Measurements from ENCODE around the gene RPS21. TPM values are rescaled to one million over a fixed set of nuclear protein-coding genes. Genes with fewer than 3 reads are reported as not detected.
A peak's percentile ranks its signal among the peaks of the same experiment; 100 is the strongest.

RPS21 gene
- total and polyA plus RNA-seq, 4 donors, result 965 to 6,824 (median 2,761) TPM

DNA sequence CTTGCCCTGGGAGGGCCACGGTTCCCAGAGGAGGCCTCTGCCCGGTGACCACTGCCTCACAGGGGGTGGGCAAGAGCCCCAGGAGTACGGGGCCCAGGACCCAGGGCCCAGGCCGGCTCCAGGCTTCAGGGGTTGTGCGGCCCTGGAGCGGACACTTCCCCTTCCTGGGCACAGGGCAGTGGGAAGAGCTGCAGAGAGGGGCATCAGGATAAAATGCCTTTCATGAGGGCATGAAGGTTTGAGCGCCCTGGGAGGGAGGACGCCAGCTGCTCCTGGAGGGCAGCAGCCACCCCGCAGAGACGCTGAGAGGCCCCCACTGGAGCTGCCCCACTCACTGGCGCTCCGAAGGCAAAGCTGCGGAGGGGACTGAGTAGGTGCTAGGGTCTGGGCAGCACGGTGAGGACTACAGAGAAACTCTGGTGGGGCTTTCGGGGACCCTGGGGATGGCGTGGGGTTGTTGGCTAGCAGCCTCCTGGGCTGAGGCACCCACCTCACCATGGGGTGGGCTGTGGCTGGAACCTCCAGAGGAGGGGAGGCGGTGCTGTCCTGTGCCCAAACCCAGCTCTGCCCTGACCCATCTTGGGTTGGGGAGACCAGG is 30.2 kb upstream of the RPS21 start:
- H3K36me3 ChIP-seq (ENCODE audit: control insufficient read depth in 1 of 2, insufficient read depth in 2 of 2, low read length in 1 of 2), result no peaks in the 10 kb centered on the region
- intact Hi-C loops (cut with DNase I), result no loop called here
- no peak overlapping the region for H3K4me3 ChIP-seq (ENCODE audit: low read length in 2 of 2)

DNA sequence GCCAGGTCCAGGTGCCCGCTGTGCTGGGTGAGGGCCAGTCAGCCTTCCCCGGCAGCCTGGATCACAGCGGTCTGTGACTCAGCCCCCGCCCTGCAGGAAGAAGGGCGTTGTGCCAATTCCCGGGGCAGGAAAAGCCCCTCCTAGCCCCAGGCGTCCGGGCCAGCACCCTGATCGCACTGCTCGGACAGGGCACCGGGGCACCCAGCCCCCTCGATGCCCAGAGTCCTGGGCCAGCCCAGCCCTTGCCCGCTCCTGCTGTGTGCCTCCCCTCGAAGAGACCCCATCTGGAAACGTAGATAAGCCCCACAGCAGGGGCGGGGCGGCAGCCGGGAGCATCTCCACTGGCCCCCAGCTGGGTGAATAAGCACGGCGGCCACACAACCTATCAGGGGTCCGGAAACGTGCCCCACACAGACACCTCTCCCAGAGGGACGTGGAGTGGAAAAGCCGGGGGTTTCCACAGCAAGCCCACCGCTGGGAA is 29.7 kb upstream of the RPS21 start:
- Histone ChIP-seq H3K9me3 (ENCODE audit: control insufficient read depth, low read length) (no peaks in the 10 kb centered on the region), H3K27me3 (ENCODE audit: control insufficient read depth in 1 of 2, insufficient read depth in 2 of 2, low read length in 1 of 2) (no peaks in the 10 kb centered on the region), H3K27ac (ENCODE audit: low read depth in 1 of 2, low read length in 2 of 2) (peak overlapping the region; percentile 97), H3K4me3 (ENCODE audit: low read length in 2 of 2) (no peak overlapping the region), H3K36me3 (ENCODE audit: control insufficient read depth in 1 of 2, insufficient read depth in 2 of 2, low read length in 1 of 2) (peaks cover 0 to 1% of the 10 kb centered on the region in 2 donors), H3K4me1 (ENCODE audit: control insufficient read depth in 1 of 2, insufficient read depth in 2 of 2, low read length in 2 of 2) (no peaks in the 10 kb centered on the region)
- WGBS, 2 donors, result 7% methylated on average over 24 to 25 of the region's 25 CpGs
- intact Hi-C loops (cut with DNase I), result no loop called here
- ATAC-seq (ENCODE audit: low FRiP score), result peak; percentile 45
- DNase-seq, result peak; percentile 90 to 94

More for the DNA sequence above, 30.2 kb upstream of the RPS21 start:
- no peak for ATAC-seq (ENCODE audit: low FRiP score)
- Histone ChIP-seq H3K4me1 (ENCODE audit: control insufficient read depth in 1 of 2, insufficient read depth in 2 of 2, low read length in 2 of 2) (no peaks in the 10 kb centered on the region), H3K27me3 (ENCODE audit: control insufficient read depth in 1 of 2, insufficient read depth in 2 of 2, low read length in 1 of 2) (no peaks in the 10 kb centered on the region), H3K27ac (ENCODE audit: low read depth in 1 of 2, low read length in 2 of 2) (peak overlapping the region; percentile 97), H3K9me3 (ENCODE audit: control insufficient read depth, low read length) (no peaks in the 10 kb centered on the region)
- no peak for DNase-seq
- WGBS, 2 donors, result 1 to 5% methylated on average over 16 to 17 of the region's 17 CpGs

- ATAC-seq (ENCODE audit: low FRiP score) (no peak), DNase-seq (no peak)
- 30 to 39% methylated on average over 7 of the region's 7 CpGs for WGBS, 2 donors
- Histone ChIP-seq H3K27me3 (ENCODE audit: control insufficient read depth in 1 of 2, insufficient read depth in 2 of 2, low read length in 1 of 2) (no peaks in the 10 kb centered on the region), H3K4me3 (ENCODE audit: low read length in 2 of 2) (no peak overlapping the region), H3K36me3 (ENCODE audit: control insufficient read depth in 1 of 2, insufficient read depth in 2 of 2, low read length in 1 of 2) (peaks cover 0 to 1% of the 10 kb centered on the region in 2 donors), H3K27ac (ENCODE audit: low read depth in 1 of 2, low read length in 2 of 2) (peak overlapping the region; percentile 15 to 86), H3K9me3 (ENCODE audit: control insufficient read depth, low read length) (no peaks in the 10 kb centered on the region), H3K4me1 (ENCODE audit: control insufficient read depth in 1 of 2, insufficient read depth in 2 of 2, low read length in 2 of 2) (no peaks in the 10 kb centered on the region)
- intact Hi-C loops (cut with DNase I), result no loop called here
Observed at GRCh38 chr20:62357681-62358080, 29.2 kb upstream of the RPS21 start.

- DNase-seq (peak; percentile 82 to 84), ATAC-seq (ENCODE audit: low FRiP score) (peak; percentile 7)
- WGBS, 2 donors, result 25 to 26% methylated on average over 19 to 24 of the region's 24 CpGs
- H3K9me3 ChIP-seq (ENCODE audit: control insufficient read depth, low read length), result no peaks in the 10 kb centered on the region
- H3K27ac ChIP-seq (ENCODE audit: low read depth in 1 of 2, low read length in 2 of 2), result peak overlapping the region; percentile 15 to 86
- H3K27me3 ChIP-seq (ENCODE audit: control insufficient read depth in 1 of 2, insufficient read depth in 2 of 2, low read length in 1 of 2), result no peaks in the 10 kb centered on the region
- no peak overlapping the region for H3K4me3 ChIP-seq (ENCODE audit: low read length in 2 of 2)
- no peaks in the 10 kb centered on the region for H3K4me1 ChIP-seq (ENCODE audit: control insufficient read depth in 1 of 2, insufficient read depth in 2 of 2, low read length in 2 of 2)
- H3K36me3 ChIP-seq (ENCODE audit: control insufficient read depth in 1 of 2, insufficient read depth in 2 of 2, low read length in 1 of 2), result peaks cover 0 to 1% of the 10 kb centered on the region in 2 donors
- intact Hi-C loops (cut with DNase I), result no loop called here
Observed at GRCh38 chr20:62358171-62359042, 28.5 kb upstream of the RPS21 start.

DNA sequence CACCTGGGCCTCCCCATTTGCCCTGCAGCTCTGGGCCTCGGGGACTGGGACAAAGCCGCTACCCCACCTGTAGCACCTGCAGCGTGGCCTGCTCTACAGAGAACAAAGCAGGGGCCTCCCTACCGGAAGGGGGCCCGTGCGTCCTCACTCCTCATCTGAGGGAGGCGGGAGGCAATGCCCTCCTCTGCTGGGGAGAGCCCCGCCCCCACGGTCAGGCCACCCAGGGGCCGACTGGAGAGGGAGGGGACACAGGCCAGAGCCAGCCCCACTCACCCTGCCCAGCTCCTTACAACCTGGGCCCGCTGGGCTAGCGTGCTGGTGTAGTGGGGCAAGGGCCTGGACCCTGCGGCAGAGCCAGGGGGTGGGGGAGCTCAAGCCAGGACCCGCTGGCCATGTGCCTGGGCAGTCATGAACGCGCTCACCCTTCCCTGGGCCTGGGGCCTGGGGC is 27.8 kb upstream of the RPS21 start:
- intact Hi-C loops (cut with DNase I), result no loop called here
- peak in 1 of 2 donors; percentile 83 for DNase-seq
- H3K27me3 ChIP-seq (ENCODE audit: control insufficient read depth in 1 of 2, insufficient read depth in 2 of 2, low read length in 1 of 2), result no peaks in the 10 kb centered on the region
- peaks cover 0 to 1% of the 10 kb centered on the region in 2 donors for H3K36me3 ChIP-seq (ENCODE audit: control insufficient read depth in 1 of 2, insufficient read depth in 2 of 2, low read length in 1 of 2)
- no peak overlapping the region for H3K4me3 ChIP-seq (ENCODE audit: low read length in 2 of 2)
- 48 to 56% methylated on average over 16 of the region's 16 CpGs for WGBS, 2 donors
- H3K9me3 ChIP-seq (ENCODE audit: control insufficient read depth, low read length), result no peaks in the 10 kb centered on the region
- H3K27ac ChIP-seq (ENCODE audit: low read depth in 1 of 2, low read length in 2 of 2), result peak overlapping the region in 1 of 2 donors; percentile 86
- ATAC-seq (ENCODE audit: low FRiP score), result no peak
- no peaks in the 10 kb centered on the region for H3K4me1 ChIP-seq (ENCODE audit: control insufficient read depth in 1 of 2, insufficient read depth in 2 of 2, low read length in 2 of 2)

DNA sequence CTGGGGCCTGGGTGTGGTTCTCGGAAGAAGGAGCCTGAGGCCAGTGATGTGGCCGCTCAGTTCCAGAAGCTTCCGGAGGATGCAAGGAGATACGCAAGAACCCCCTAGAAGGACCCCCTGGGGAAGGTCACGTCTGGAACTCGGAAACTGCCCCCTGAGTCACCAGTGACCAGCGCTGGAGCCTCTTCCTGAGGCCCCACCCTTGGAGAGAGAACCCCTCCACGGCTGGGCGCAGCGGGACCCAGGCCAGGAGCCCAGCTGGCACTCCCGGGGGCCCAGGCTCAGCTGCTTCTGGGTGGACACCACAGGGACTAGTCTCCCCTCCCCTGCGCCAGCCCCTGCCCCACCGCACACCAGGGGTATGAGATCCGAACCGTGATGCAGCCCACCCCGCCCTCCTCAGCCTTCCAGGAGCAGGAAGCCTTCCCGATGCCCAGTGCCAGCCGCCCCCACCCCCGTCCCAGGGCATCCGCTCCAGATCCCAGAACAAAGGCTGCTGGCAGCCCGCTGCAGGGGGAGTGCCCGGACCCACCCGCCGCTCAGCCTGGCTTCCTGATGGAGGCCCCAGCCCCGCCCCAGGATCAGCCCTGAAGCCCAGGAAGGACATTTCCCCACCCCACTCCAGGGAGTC is 27.3 kb upstream of the RPS21 start:
- intact Hi-C loops (cut with DNase I), result no loop called here
- no peaks in the 10 kb centered on the region for H3K4me1 ChIP-seq (ENCODE audit: control insufficient read depth in 1 of 2, insufficient read depth in 2 of 2, low read length in 2 of 2)
- H3K9me3 ChIP-seq (ENCODE audit: control insufficient read depth, low read length), result no peaks in the 10 kb centered on the region
- DNase-seq, result peak; percentile 79 to 88
- peak; percentile 34 for ATAC-seq (ENCODE audit: low FRiP score)
- 16 to 22% methylated on average over 23 to 25 of the region's 25 CpGs for WGBS, 2 donors
- H3K27ac ChIP-seq (ENCODE audit: low read depth in 1 of 2, low read length in 2 of 2), result peak overlapping the region in 1 of 2 donors; percentile 86
- no peaks in the 10 kb centered on the region for H3K27me3 ChIP-seq (ENCODE audit: control insufficient read depth in 1 of 2, insufficient read depth in 2 of 2, low read length in 1 of 2)
- no peak overlapping the region for H3K4me3 ChIP-seq (ENCODE audit: low read length in 2 of 2)
- H3K36me3 ChIP-seq (ENCODE audit: control insufficient read depth in 1 of 2, insufficient read depth in 2 of 2, low read length in 1 of 2), result peaks cover 0 to 1% of the 10 kb centered on the region in 2 donors

- Histone ChIP-seq H3K27ac (ENCODE audit: low read depth in 1 of 2, low read length in 2 of 2) (peak overlapping the region in 1 of 2 donors; percentile 14), H3K4me3 (ENCODE audit: low read length in 2 of 2) (no peak overlapping the region), H3K36me3 (ENCODE audit: control insufficient read depth in 1 of 2, insufficient read depth in 2 of 2, low read length in 1 of 2) (peaks cover 0 to 1% of the 10 kb centered on the region in 2 donors), H3K4me1 (ENCODE audit: control insufficient read depth in 1 of 2, insufficient read depth in 2 of 2, low read length in 2 of 2) (no peaks in the 10 kb centered on the region), H3K9me3 (ENCODE audit: control insufficient read depth, low read length) (no peaks in the 10 kb centered on the region), H3K27me3 (ENCODE audit: control insufficient read depth in 1 of 2, insufficient read depth in 2 of 2, low read length in 1 of 2) (no peaks in the 10 kb centered on the region)
- peak; percentile 73 to 77 for DNase-seq
- intact Hi-C loops (cut with DNase I), result no loop called here
- 52 to 54% methylated on average over 24 to 25 of the region's 25 CpGs for WGBS, 2 donors
- no peak for ATAC-seq (ENCODE audit: low FRiP score)
Observed at GRCh38 chr20:62360854-62361798, 25.8 kb upstream of the RPS21 start.
